H1 (cell line): ENCODE results near the gene TSHZ2.

ENCODE experiments used
- ASH2L ChIP-seq: fragments of 200-600, 300-600 bp; sonication (generic); IDR thresholded peaks from one replicate; pipeline ENCODE4 v1.7.1; 2017; ENCODE audit warnings: low read length
- CHD2 ChIP-seq: IDR thresholded peaks from 2 replicates; pipeline ENCODE4 v1.6.1; 2012; ENCODE audit warnings: low read length, improper control_type of control experiment
- EZH2 ChIP-seq: fragments of 200-600 bp; sonication (generic); IDR thresholded peaks from 2 replicates; pipeline ENCODE4 v1.7.1; 2012; ENCODE audit warnings: low read depth, mild to moderate bottlenecking, moderate library complexity, low read length, inconsistent platforms; ENCODE audit not compliant: severe bottlenecking
- HDAC2 ChIP-seq, 2 experiments: fragments of 300-600 bp in 1 of 2; sonication (generic) in 1 of 2; IDR thresholded peaks; 2 replicates each; pipeline ENCODE4 v1.6.1; 2011 to 2012; ENCODE audit warnings: low read depth in 2 of 2, low read length in 2 of 2, mild to moderate bottlenecking in 2 of 2, moderate library complexity in 2 of 2, borderline replicate concordance in 1 of 2, inconsistent platforms in 1 of 2
- JUN ChIP-seq: IDR thresholded peaks from 2 replicates; pipeline ENCODE4 v1.6.1; 2011; ENCODE audit warnings: low read depth, mild to moderate bottlenecking, improper control_type of control experiment, low read length
- NRF1 ChIP-seq: IDR thresholded peaks from 2 replicates; pipeline ENCODE4 v1.6.1; 2011; ENCODE audit warnings: mild to moderate bottlenecking, low read depth, low read length, improper control_type of control experiment
- POLR2A ChIP-seq, 2 experiments: IDR thresholded peaks; 1 replicate in 1 of 2; 2 replicates in 1 of 2; pipeline ENCODE4 v1.6.1; 2011; ENCODE audit warnings: low read depth in 2 of 2, low read length in 2 of 2, mild to moderate bottlenecking in 2 of 2; ENCODE audit errors: control extremely low read depth in 1 of 2
- POLR2AphosphoS5 ChIP-seq: IDR thresholded peaks from 2 replicates; pipeline ENCODE4 v1.6.1; 2011; ENCODE audit warnings: low read depth, low read length
- TF ChIP-seq, protein P1 (sequence below), 3 experiments: IDR thresholded peaks; 1 replicate in 2 of 3; 2 replicates in 1 of 3; pipeline versions ENCODE4 v1.5.1 to v1.6.1; 2011; ENCODE audit warnings: low read length in 3 of 3, mild to moderate bottlenecking in 3 of 3, inconsistent platforms in 2 of 3, low read depth in 1 of 3, moderate library complexity in 1 of 3; ENCODE audit not compliant: insufficient read depth in 1 of 3; ENCODE audit errors: control extremely low read depth in 1 of 3

DNA sequence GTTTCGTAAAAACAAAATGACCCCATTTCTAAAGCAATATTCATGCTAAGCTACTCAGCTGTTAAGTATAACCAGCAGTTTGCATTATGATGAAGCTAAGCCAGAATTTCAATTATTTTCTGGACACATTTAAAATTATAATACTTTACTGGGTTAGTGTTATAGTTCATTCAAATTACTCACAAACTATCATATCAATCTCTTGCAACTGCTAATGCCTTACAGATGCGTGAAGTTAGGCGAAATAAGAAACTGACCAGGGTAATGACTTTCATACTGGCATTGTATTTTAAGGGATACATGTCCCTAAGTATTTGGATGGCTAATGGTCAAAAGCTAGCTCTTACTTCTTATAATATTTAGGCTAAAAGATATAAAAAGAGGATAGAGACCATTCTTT, 249.6 kb downstream of the TSHZ2 start:
- TF ChIP-seq POLR2AphosphoS5: no peak
- TF ChIP-seq, protein P1, sequence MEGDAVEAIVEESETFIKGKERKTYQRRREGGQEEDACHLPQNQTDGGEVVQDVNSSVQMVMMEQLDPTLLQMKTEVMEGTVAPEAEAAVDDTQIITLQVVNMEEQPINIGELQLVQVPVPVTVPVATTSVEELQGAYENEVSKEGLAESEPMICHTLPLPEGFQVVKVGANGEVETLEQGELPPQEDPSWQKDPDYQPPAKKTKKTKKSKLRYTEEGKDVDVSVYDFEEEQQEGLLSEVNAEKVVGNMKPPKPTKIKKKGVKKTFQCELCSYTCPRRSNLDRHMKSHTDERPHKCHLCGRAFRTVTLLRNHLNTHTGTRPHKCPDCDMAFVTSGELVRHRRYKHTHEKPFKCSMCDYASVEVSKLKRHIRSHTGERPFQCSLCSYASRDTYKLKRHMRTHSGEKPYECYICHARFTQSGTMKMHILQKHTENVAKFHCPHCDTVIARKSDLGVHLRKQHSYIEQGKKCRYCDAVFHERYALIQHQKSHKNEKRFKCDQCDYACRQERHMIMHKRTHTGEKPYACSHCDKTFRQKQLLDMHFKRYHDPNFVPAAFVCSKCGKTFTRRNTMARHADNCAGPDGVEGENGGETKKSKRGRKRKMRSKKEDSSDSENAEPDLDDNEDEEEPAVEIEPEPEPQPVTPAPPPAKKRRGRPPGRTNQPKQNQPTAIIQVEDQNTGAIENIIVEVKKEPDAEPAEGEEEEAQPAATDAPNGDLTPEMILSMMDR (IDR thresholded peaks at IDR 0.05; ENCODE audit: control extremely low read depth in 1 of 3, insufficient read depth in 1 of 3, low read depth in 1 of 3, low read length in 3 of 3): no peak
- TF ChIP-seq EZH2: no peak
- no peak for TF ChIP-seq POLR2A (IDR thresholded peaks at IDR 0.05; ENCODE audit: control extremely low read depth in 1 of 2, low read depth in 2 of 2, low read length in 2 of 2)
- no peak for TF ChIP-seq JUN
- TF ChIP-seq CHD2: no peak
- TF ChIP-seq NRF1: no peak
- no peak for TF ChIP-seq ASH2L
- no peak for TF ChIP-seq HDAC2 (IDR thresholded peaks at IDR 0.05; ENCODE audit: borderline replicate concordance in 1 of 2, low read depth in 2 of 2, low read length in 2 of 2)
